Ecto neural progenitor cell (in vitro differentiated cells): Measurements from ENCODE around the gene ANKRD33B.
"Not testable (repeated sequence)": the region's sequence is repeated elsewhere in the genome, so short reads cannot be mapped to it uniquely, and the experiment has no call there.

Experiments
- DNase-seq: peaks from one replicate; pipeline ENCODE4 v3.0.0-alpha.2; 2018; ENCODE audit warnings: low spot score

ANKRD33B gene

DNA sequence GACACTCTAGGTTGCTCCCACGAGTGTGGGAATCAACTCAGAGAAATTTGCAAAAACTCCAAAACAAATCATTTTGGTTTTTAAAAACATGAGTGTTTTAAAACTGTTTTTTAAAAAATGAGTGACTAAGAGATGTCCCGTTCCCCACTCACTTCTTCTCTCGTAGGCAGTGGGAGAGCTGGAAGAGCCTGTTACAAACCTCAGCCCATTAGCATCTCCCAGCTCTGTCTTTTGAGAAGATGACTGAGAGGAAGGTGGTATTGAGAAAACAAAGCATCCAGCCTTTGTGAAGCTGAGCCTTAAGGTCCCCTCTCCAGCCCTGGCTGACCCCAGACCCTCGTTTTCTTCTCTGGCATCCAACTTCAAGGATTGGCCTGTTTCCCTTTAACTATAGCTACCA, 4.7 kb upstream of the ANKRD33B start:
- no peak for DNase-seq

DNA sequence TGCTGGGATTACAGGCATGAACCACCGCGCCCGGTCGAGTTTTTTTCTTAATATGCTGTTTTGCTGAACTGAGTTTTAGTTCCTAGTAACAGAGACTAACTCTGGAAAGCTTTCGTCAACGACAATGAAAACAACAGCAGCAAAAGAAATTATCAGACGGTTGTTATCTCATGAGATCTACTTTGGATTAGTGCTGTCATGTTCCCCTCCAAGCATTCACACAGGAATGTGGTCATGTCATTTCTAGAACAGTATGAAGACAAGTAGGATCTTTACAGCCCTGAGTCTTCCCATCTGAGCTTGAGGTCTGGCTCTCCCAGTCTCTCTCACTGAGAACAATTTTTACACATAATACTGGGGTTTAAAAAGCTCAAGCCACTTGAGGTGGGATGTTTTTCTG, 4.0 kb upstream of the ANKRD33B start:
- no peak for DNase-seq

DNA sequence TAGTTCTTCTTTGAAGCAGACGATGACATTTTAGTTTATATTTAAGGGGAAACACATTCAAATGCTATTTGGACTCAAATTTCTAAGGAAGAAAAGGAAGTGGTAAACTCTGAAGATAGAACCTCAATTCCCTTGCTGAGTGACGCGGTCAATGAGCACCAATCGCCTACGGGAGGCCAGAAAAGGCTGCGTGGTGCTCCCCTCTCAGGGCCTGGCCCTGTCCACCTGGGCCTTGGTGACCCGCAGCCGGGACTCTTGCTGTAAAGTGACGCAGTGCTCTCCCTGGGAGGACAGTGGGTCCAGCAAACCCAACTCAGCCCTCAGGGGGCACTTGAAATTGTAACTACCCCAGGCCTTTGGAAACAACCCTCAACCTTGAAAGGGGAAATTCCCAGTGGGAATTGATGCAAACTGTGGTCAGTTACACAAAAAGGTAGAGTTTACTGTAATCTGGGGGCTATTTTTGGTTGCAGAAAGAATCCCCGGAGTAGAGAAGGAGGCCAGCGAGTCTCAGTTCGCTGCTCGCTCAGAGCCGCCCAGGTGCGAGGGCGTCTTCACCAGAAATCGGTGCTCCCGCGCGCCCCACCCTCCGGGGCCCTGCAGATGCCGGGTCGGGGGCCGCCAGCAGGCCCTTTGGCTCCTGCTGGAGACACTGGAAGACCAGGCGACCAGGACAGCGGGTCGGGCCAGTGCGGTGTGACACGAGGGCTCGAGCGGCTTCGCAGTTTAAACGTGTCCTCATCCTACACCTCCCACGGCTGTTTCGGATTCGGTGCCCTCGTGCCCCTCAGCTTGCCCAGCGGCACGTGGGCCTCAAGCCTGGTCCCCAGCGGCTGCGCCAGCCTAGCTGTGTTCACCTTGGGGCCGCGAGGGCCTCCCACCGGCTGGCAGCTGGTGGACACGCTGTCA, 1.4 kb upstream of the ANKRD33B start:
- no peak for DNase-seq

DNA sequence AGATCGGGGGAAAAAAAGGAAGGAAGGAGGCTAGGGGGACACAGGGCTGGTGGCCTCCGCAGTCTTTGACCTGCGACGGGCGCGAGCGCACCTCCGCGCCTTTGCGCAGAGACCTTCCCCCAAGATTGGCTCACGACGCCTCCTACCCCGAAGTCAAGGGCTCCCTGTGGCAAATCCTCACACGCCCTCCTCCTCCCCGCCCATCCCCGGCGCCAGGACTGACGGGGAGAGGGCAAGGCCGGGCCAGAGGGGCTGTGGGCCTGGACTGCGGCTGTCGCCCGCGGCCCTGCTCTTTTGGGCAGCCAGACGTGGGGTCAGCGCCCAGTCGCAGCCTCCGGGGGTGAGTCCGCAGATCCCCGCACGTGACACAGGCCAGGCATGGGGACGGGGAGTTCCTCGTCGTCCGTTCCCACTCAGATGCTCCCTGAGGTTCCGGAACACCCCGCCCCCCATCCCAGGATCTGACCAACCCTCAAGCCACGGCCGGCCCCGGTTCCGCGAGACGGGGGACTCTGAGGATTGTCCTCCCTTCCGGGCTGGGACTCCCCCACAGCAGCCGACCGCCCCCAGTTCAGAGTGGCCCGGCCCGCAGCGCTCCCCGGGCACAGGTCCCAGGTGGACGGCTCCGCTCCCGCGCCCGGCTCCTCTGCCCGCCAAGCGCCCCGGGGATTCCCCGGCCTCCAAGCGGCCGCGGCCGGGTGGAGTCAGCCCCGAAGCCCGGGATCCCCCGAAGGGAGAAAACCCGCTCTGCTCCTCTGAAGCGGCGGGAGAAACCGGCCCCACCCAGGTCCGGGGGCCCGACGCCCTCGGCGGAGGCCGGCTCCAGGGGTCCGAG, 543 bp upstream of the ANKRD33B start:
- DNase-seq = peak; percentile 68

DNA sequence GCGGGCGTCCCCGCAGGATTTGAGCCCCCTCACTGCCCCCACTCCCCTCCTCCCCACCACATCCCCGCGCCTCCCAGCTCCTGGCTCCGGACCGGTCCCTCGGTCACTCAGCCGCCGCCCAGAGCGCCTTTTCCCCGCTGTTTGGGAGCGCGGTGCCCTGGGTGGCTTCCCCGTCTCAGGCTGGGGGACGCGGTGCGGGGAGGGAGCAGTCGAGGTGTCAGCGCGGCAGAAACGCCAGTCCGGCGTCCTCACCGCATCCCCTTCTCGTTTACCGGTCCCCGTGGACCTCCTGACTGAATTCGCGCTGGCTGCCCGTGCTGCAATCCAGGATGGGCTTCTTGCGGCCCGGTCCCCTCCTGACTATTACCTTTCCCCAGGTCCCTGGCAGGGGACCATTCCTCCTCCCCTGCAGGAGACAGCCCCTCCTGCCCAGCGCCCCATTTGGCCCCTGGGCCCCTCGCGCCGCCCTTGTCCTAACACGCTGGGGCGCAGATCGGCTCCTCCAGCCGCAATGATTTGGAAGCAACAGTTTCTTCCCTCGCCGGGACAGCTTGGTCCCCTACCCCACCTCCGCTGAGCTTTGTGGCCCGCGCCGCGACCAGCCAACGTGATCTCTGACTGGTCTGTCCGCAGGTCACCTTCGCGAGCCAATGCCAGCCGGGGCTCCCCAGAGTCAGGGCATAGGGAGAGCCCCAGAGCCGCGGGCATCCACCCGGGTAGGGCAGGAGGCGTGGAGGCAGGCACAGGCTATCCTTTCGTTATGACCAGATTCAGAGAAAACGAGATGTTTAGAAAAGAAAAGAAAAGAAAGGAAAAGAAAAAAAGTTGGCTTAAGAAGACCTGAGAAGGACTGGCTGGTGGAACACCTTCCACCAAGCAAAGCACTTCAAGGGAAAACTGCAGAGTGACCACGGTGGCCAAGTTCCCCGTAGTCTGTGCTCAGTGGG, 1.2 kb downstream of the ANKRD33B start:
- peak; percentile 66 for DNase-seq

DNA sequence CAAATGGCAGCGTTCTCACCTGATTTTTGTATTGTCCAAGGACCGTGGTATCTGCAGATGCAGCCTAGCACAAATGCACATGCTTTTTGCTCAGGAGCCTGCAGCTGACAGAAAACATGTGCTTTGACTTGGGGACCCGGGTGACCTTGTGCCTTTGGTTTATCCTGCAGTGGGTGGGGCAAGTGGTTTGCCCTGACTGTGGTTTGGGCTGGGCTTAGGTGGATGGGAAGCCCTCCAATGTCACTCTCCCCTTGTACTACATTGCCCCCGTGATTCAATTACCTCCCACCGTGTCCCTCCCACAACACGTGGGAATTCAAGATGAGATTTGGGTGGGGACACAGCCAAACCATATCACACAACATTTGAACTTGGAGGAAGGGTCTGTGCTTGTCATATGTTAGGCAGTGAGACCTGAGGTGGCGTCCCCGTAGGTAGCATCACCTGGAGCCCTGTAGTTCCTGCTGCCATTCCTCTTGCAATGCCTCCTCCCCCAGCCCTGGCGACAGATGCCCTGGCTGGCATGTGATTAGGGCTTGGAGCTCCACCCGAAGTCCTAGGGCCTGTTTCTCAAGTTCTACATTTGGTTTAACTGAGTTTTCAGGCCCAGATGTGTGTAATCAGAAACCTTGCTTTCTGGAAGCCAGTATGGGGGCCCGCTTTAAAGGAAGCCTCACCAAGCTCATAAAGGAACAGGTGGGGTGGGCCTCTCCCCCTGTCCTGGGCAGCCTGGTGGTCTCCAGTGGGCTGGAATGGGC, 2.1 kb downstream of the ANKRD33B start:
- no peak for DNase-seq

DNA sequence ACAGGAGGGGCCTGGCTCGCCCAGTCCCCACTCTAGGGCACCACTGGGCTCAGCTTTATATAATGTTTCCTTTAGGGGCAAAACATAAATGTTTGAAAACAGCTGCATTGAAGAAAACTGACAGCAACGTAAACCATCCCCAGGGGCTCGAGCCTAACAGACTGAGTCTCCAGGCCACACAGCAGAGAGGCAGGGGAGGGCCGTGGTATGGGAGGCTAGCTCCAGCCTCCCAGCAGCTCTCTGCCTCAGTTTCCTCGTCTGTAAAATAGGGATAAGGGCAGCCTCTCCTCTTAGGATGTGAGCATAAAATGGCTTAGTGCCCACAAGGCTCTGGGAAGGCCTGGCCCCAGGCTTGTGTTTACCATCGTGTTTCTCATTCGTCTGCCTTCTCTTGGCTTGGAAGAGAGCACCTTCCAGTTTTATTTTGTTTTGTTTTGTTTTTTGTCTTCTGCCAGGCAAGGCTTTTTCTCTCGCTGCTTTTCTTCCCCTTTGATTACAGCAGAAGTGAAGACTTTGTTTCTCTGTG, 2.7 kb downstream of the ANKRD33B start:
- no peak for DNase-seq

DNA sequence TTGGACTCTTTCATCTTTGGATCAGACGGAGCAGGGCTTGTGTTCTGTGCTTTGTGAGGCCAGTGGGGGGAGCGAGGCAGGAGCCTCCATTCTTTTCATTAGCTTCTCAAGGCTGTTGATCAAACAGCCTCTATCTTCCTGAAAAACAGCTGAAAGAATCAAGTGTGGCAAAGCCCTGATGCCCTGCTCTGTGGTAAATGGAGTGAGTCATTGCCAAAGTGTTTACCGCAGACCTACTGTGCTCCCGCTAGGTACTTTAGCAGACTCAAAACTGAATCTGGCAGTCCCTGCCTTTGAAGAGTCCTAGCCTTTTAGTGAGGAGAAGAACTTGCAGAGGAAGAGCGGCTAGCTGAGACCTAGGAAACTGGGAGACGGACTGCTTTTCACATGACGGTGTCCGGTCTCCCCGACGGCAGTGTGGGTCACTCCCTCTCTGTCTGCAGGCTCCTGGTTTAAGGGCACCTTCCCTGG, 3.3 kb downstream of the ANKRD33B start:
- no peak for DNase-seq

DNA sequence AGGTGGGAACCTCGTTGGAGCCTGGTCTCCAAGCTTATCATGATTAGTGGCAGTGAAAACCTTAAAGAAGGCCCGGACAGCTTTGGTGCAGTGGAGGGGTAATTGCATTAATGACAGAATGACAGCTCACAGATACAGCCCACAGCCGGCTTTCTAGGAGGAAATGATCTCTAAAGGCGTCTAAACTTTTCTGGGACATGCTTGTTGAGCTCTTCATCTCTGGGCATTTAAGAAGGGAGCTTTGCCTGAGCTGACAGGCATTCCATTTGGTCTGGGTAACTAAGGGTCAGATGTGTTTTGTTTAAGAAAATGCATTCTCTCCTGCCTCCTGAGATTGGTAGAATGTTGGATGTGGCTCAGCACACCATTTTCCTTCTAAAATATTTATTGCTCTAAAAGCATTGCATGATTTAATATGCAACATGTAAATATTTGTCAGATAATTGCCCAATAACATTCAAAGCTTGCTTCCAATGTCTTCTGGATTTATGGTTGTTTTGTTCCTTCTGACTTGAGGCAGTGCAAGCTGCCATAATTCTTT, 4.0 kb downstream of the ANKRD33B start:
- DNase-seq = no peak

DNA sequence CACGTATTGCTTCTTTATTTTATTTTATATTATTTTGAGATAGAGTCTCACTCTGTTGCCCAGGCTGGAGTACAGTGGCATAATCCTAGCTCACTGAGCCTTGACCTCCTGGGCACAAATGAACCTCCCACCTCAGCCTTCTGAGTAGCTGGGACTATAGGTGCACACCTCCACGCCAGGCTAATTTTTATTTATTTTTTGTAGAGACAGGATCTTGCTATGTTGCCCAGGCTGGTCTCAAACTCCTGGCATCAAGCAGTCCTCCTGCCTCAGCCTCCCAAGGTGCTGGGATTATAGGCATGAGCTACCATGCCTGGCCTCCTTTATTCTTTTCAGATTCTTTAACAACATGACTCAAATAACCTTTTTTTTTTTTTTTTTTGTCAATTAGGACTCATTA, 6.7 kb downstream of the ANKRD33B start:
- DNase-seq = not testable (repeated sequence)

DNA sequence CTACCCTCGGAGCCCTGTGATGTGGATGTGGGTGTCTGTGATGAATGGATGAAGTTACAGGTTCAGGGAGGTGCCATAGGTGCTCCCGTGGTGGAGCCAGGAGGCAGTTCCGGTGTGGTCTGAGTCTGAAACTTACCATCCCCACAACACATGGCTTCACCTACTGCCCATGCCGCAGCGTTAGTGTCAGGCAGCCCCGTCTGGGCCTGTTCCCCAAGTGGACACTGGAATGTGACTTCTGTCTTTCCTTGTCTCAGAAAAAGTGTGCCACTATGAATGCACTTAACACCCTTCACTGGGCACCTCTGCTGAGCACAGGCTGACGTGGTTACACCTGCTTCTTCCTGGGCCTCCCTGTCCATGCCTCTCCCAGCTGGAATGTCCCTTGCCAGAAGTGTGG, 8.6 kb downstream of the ANKRD33B start:
- no peak for DNase-seq

DNA sequence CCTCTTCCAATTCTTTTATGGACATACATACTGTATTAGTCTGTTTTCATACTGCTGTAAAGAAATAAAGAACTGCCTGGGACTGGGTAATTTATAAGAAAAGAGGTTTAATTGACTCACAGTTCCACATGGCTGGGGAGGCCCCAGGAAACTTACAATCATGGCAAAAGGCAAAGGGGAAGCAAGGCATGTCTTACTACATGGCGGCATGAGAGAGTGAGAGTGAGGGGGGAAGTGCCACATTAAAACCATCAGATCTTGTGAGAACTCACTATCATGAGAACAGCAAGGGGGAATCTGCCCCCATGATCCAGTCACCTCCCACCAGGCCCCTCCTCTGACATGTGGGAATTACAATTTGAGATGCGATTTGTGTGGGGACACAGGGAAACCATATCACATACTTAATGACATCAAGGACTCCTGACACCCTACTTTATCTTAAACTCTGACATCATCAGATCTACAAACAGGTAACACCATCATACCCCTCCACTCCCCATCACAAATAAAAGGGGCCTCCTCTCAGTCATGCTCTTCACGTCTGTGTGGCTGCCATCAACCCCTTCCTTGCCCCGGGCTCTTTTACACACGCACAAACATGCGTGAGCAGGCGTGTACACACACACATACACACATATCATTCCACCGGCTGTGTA, 9.7 kb downstream of the ANKRD33B start:
- DNase-seq = no peak

DNA sequence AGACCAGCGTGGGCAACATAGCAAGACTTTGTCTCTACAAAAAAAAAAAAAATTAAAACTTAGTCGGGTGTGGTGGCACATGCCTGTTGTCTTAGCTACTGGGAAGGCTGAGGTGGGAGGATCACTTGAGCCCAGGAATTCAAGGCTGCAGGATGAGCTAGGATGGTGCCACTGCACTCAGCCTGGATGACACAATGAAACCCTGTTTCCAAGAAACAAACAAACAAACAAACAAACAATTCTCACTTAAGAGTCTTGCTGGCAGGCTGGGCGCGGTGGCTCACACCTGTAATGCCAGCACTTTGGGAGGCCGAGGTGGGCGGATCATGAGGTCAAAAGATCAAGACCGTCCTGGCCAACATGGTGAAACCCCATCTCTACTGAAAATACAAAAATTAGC, 11.0 kb downstream of the ANKRD33B start:
- DNase-seq = not testable (repeated sequence)

DNA sequence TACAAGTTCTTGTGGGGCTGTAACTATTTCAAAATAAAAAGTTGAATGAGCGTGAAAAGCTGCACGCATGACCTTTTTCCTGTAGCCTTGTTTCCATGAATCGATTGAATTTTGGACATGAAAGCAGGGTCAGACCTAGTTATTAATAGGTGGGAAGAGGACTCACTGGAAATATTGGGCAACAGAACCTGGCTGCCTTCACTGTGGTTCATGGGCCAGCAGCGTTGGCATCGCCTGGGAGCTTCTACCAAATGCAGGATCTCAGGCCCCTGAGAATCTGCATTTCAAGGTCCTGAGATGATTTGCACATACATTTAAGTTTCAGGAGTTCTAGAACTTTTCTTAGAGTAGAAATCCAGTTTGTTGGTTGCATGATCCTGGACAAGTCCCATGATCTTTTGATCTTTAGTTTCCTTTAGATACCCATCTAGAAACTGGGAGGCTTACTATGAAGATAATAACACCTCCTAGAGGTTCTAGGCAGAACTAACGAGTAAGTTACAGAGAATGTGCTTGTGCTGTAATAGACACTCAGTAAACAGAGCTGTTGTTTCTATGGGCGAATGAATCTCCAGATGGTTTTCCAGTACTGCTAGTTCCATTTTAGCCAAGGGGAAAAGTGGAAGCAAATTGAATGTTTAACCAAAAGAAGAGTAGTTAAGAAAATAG, 12.4 kb downstream of the ANKRD33B start:
- no peak for DNase-seq

DNA sequence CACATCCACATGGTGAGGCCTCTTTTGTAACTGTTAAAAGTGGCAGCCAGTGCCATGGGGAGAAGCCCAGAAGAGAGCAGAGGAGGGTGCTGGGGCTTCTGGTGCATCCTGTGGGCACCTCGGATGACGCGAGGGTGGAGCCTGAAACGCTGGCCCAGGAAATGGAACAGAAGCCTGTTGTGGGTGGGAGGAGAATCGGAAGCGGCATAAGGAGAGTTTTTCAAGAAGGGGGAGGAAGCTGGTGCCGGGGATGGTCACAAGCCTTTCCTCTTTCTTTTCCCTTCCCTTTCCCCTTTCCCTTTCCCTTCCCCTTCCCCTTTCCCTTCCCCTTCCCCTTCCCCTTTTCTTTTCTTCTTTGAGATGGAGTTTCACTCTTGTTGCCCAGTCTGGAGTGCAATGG, 12.9 kb downstream of the ANKRD33B start:
- no peak for DNase-seq

DNA sequence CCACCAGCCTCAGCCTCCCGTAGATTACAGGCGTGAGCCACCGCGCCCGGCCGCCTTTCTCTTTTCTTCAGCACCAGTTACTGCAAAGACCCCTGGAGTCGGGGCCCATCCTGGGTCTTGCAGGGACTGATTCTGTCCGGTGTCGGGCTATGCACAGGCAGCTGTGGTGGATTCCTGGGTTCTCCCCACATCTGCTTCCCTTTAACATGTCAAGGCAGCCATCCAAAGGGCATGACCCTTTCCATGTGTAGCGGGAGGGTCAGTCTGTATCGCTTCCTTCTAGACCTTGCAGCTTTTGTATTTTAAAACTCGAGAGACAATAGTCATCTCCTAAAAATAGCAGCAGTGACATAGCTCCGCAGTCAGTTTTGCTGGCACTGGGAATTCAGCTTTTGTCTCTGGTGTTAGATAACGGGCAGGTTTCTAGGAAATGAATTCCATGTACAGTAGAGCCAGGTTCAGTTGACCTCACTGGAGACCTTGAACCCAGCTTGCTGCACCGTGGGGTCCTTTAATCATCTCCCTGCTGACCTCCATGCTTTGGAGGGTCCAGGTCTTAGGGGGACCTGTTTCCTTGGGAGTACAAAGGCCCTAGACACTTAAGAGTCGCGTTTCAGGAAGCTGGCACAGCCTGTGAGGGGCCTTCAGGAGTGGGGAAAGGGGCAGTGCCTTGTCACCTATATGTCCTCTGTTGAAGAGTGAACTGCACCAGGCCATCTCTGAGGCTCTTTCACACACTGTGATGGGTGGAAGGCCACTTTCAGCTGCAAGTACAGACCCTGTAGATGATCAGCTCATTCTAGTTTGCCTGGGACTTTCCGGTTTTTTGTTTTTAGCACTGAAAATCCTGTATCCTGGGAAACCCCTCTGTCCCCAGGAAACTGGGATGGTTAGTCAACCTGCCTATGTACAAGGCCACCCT, 13.8 kb downstream of the ANKRD33B start:
- no peak for DNase-seq

DNA sequence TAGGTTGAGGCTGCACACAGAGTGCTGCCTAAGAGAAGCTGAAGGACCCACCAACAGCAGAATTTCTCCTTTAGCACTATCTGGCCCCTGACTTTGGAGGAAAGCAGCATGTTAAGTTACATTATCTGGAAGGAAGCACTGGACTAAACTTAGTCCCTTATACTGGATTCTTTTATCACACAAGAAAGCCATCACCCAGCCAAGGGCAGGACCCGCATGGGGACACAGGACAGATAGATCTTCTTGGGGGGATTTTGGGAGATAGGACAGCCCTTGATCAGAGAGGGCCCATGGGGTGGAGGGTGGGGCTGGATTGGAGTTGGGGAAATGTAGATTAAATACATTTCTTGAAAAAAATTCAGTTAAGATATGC, 14.4 kb downstream of the ANKRD33B start:
- DNase-seq = no peak

DNA sequence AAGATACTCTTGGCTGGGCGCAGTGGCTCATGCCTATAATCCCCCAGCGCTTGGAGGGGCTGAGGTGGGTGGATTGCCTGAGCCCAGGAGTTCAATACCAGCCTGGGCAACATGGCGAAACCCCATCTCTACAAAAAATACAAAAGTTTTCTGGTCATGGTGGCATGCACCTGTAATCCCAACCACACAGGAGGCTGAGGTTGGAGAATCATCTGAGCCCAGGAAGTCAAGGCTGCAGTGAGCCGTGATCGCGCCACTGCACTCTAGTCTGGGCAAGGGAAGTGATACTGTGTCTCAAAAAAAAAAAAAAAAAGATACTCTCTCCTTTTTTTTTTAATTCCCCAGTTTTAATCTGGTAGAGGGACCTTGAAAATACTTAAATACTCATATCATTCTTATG, 15.0 kb downstream of the ANKRD33B start:
- no peak for DNase-seq
